ENCODE results near the gene CRADD.

CRADD gene

GRCh38 chr12:93819050-93819491, 141.9 kb downstream of the CRADD start:
- no peak for DNase-seq

- no peak for DNase-seq
Measured at GRCh38 chr12:93823616-93824391, 146.6 kb downstream of the CRADD start.

- no peak for DNase-seq
Measured at GRCh38 chr12:93824514-93825500, 147.6 kb downstream of the CRADD start.

GRCh38 chr12:93825501-93825888, 148.3 kb downstream of the CRADD start:
- no peak for DNase-seq

GRCh38 chr12:93825931-93826555, 148.9 kb downstream of the CRADD start:
- no peak for DNase-seq

GRCh38 chr12:93827179-93827578, 150.0 kb downstream of the CRADD start:
- no peak for DNase-seq

DNA sequence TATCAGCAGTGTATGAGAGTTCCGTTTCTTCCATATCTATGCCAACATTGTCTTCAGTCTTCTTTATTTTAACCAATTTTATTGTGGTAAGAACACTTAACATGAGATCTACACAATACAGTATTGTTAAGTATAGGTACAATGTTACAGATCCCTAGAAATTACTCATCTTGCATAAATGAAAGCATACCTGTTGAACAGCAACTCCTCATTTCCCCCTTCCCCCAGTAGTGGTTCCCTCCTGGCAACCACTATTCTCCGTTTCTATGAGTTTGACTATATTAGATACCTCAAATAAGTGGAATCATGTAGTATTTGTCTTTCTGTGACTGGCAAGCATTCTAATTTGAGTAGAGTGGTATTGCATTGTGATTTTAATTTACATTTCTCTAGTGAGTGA, 150.5 kb downstream of the CRADD start:
- DNase-seq, result no peak

- DNase-seq, result no peak
Measured at GRCh38 chr12:93829016-93829415, 151.8 kb downstream of the CRADD start.

DNA sequence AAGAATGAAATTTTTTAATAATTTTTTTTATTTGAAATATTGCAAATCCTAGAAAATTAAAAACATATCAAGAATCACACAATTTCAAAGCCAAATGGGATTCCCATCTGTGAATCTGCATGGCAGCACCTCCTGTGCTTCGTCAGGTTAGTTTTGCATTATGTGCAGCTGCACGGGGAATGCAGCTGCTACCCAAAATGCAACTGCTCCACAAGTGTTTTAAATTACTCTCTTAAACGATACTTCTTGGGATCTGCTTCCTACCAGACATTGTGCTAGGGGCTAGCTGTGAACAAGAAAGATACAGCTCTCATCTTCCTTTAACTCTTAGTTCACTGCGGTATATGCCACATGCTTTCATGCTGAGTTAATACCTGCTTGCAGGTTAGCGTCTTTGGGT, 154.2 kb downstream of the CRADD start:
- no peak for DNase-seq

DNA sequence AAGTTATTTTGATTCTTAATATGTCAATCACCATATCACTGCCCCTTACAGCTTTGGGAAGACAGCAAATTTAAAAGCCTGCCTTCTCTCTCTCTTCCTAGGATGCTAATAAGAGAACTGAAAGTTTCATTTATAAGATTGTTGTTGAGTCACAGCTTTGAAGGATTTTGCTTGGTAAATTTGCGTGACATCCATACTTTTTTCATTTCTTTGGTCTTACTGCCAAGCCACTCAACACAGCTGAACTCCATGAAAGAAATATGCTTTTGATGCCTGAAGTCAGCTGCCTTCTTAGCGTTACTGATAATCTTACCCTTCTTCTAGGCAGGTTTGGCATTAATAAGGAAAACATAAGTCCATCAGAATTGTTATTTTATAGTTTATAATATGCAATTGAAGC, 155.0 kb downstream of the CRADD start:
- DNase-seq, result no peak

DNA sequence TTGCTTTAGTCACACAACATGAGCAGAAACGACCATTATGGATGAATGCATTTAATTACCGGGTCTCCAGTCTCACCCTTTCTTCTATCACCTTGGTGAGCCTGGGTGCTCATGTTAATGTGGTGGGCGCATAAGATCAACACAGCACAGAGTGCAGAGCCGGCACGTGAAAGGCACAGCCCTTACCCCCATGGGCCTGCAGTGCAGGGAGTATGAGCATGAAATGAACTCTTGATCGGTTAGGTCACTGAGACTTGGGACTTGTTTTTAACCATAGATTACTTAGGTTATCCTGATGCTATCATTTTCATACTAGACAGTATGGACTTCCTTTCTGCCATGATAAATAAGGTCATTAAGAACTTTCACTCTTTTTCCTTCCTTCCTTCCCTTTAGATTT, 156.8 kb downstream of the CRADD start:
- no peak for DNase-seq

DNA sequence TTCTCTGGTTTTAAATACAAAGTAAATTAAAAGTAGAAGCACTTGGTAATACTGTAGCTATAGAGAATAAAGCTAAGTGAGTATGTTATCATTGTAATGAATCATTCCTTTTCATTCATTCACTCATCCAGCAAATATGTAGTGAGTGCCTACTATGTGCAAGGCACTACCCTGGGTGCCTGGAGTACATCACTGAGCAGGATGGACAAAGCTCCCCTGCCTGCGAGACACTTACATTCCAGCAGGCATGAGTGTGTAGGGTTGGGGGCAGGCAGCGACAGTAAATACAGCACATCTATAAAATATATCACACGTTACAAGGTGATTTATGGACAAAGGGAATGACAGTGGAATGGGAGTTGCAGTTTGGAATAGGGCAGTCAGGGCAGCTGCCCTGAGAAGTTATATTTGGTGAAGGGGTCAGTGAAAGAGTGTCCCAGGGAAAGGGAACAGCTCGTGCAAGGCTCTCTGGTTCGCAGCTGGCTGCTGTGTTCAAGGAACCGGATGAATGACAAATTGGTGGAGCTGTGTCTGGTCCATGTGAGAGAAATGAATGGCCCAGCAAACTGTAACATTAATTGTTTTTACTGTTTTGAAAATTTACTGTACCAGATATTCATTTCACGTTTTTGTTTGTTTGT, 159.6 kb downstream of the CRADD start:
- no peak for DNase-seq

- DNase-seq, result no peak
Measured at GRCh38 chr12:93838193-93838592, 161.0 kb downstream of the CRADD start.

- DNase-seq, result no peak
Measured at GRCh38 chr12:93839064-93839463, 161.9 kb downstream of the CRADD start.

DNA sequence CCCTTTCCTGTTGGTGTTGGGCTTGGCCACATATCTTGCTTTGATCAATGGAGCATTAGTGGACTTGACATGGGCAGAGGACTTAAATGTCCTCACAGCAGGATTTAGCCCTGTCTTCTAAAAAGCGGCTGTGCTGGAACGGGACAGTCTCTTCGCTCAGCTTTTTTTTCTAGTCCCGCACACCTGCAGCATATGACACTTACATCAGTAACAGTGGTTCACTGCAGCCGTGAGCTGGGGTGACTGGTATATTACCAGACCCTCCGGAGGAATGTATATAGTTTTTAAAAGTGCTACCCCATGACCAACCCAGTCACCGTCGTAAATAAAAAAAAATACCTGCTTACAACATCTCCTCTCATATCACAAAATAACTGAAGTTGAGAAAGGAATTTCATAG, 164.5 kb downstream of the CRADD start:
- DNase-seq, result no peak

DNA sequence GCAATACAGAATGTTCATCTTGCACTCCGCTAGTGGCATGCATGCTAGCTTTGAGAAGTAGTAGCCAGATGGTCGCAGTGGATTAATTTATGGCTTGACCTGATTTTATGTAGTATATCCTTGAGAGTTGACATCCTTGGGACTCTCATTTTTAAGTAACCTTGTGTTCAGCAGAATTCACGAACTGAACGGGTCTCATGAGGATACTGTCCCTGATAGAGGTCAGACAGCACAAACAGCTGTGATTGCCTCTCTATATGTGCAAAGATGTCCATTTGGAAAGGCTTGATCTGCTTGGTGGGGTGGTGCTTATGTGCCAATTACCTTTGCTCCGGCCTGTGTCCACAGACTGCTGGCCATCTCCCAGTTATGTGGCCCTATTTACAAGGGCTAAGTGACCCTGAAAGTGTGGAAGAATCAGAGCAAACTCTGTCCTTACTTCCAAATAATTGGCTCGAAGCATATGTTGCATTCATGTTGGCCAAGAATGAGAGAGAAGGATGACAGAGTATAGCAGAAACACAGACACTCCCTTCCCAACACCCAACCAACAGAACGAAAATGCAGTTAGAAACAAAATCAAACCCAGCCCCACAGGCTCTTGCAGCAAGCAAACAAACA, 167.1 kb downstream of the CRADD start:
- no peak for DNase-seq

- no peak for DNase-seq
Measured at GRCh38 chr12:93846936-93847516, 169.9 kb downstream of the CRADD start.

DNA sequence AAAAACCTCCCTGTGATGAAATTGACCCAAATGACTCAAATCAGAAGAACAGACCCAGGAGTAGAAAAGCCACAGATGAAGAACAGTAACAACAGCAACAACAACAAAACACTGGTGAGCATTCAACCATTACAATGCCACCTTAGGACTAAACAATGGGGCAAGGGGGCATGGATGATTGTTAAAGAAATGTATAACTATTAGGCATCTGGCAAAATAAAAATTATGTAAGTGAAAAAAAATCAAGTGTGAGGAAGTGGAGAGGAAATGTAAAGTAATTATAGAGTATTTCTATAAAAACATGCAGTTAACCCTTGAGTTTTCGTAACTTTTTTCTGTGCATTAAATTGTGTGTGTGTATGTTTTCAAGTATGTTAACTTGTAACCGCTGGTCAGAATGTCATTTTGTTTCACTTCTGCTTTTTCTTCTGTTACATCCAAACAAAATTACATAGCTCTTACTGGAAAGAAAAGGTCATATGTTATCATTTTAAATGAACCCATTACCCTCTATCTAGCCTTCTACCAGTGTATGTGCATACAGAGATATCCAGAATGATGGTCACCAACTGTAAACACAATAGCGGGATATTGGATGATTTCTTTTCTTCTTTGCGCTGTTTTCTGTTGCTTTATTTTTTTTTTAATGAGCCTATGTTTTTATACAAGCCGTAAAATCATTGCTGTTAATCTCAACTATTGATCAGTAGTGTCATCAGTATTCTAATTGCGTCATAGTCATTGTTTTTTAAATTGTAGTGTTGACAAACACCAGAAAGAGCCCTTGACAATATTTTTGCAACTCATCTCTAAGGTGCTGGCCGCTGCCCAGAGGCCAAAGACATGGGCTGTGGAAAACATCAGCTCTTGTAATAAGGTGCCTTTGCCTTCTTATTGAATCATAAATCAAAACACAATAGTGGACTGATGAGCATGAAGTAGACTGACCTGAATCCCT, 170.6 kb downstream of the CRADD start:
- DNase-seq, result no peak

- DNase-seq, result no peak
Measured at GRCh38 chr12:93848523-93849101, 171.4 kb downstream of the CRADD start.

DNA sequence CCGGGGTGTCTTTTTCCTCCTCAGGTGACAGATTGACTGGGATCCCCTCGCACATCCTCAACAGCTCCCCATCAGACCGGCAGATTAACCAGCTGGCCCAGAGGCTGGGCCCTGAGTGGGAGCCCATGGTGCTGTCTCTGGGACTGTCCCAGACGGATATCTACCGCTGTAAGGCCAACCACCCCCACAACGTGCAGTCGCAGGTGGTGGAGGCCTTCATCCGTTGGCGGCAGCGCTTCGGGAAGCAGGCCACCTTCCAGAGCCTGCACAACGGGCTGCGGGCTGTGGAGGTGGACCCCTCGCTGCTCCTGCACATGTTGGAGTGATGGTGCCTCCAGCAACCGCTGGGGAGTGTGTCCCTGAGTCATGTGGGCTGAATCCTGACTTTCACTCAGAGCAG, 172.8 kb downstream of the CRADD start:
- DNase-seq, result no peak

Data from activated T-cell treated with anti-CD3 and anti-CD28 coated beads, Interleukin-2, amount 50 U/mL, for 48 hours (primary cell).